H1 (cell line): ENCODE results near the gene CCDC71L. TPM values are rescaled to one million over a fixed set of nuclear protein-coding genes. Genes with fewer than 3 reads are reported as not detected.

ENCODE experiments used
- CTCF ChIA-PET: fragments of 300-600 bp; sonication (Branson Sonifier 250); formaldehyde crosslinking; loops from one replicate; lab custom pipeline; 2021; ENCODE audit not compliant: partially characterized antibody; lab: Charles Lee
- POLR2A ChIA-PET: fragments of 300-600 bp; sonication (Branson Sonifier 250); formaldehyde crosslinking; loops from one replicate; lab custom pipeline; 2021; ENCODE audit warnings: inconsistent platforms; ENCODE audit not compliant: partially characterized antibody; lab: Charles Lee
- DNase-seq, 2 experiments: peaks; one replicate each; pipeline versions ENCODE4 v3.0.0 to v3.0.0-alpha.2; 2010 to 2022; ENCODE audit warnings: low spot score in 2 of 2, low read depth in 1 of 2, mixed read lengths in 1 of 2
- FAIRE-seq: peaks from 2 replicates; lab custom pipeline; 2011; peaks lifted over from hg19 to GRCh38; lab: Jason Lieb, UNC
- H2AFZ ChIP-seq: 2 replicates; pipeline ENCODE4 v1.8.1; 2012; ENCODE audit warnings: low read length, inconsistent platforms
- H2AK5ac ChIP-seq: 2 replicates; pipeline ENCODE4 v1.6.1; 2013; ENCODE audit warnings: low read depth, low read length
- H2BK120ac ChIP-seq: replicated peaks from 2 replicates; pipeline ENCODE3; 2013; ENCODE audit warnings: low read depth, low read length, inconsistent platforms
- H2BK12ac ChIP-seq: 2 replicates; pipeline ENCODE4 v1.6.1; 2013; ENCODE audit warnings: low read depth, low read length
- H2BK15ac ChIP-seq: 2 replicates; pipeline ENCODE4 v1.6.1; 2013; ENCODE audit warnings: low read length
- H2BK20ac ChIP-seq: 2 replicates; pipeline ENCODE4 v1.6.1; 2013; ENCODE audit warnings: low read length
- H2BK5ac ChIP-seq: 2 replicates; pipeline ENCODE4 v1.6.1; 2013; ENCODE audit warnings: low read depth, low read length
- H3K14ac ChIP-seq: 2 replicates; pipeline ENCODE4 v1.6.1; 2013; ENCODE audit warnings: inconsistent platforms; ENCODE audit not compliant: insufficient read length
- H3K18ac ChIP-seq: 2 replicates; pipeline ENCODE4 v1.6.1; 2013; ENCODE audit warnings: low read length; ENCODE audit errors: extremely low read depth
- H3K23ac ChIP-seq: 2 replicates; pipeline ENCODE4 v1.6.1; 2013; ENCODE audit warnings: inconsistent platforms; ENCODE audit not compliant: insufficient read length
- H3K23me2 ChIP-seq: 2 replicates; pipeline ENCODE4 v1.6.1; 2013; ENCODE audit warnings: low read depth, low read length
- H3K27ac ChIP-seq: 2 replicates; pipeline ENCODE4 v1.6.1; 2011; ENCODE audit warnings: low read depth, low read length, inconsistent platforms
- H3K27me3 ChIP-seq, 4 experiments: replicated peaks in 1 of 4; 1 replicate in 1 of 4; 2 replicates in 3 of 4; pipeline versions ENCODE4 v1.6.1 to v1.8.1; 2011 to 2013; ENCODE audit warnings: low read length in 3 of 4, mild to moderate bottlenecking in 3 of 4, inconsistent platforms in 2 of 4, mixed read lengths in 2 of 4, moderate library complexity in 1 of 4; ENCODE audit not compliant: control insufficient read depth in 3 of 4, insufficient read depth in 3 of 4; ENCODE audit errors: extremely low read depth in 1 of 4
- H3K36me3 ChIP-seq, 4 experiments: 2 replicates each; pipeline versions ENCODE4 v1.6.1 to v1.8.1; 2011 to 2013; ENCODE audit warnings: mild to moderate bottlenecking in 4 of 4, low read length in 3 of 4, moderate library complexity in 2 of 4, control low read depth in 1 of 4, inconsistent platforms in 1 of 4; ENCODE audit not compliant: insufficient read depth in 4 of 4, control insufficient read depth in 2 of 4
- H3K4ac ChIP-seq: replicated peaks from 2 replicates; pipeline ENCODE3; 2013; ENCODE audit warnings: low read length, low read depth, mixed read lengths, inconsistent platforms; ENCODE audit not compliant: insufficient read length
- H3K4me1 ChIP-seq, 4 experiments: replicated peaks in 1 of 4; 1 replicate in 1 of 4; 2 replicates in 3 of 4; pipeline versions ENCODE4 v1.6.1 to v1.8.1; 2011 to 2013; ENCODE audit warnings: low read length in 3 of 4, inconsistent platforms in 2 of 4, mixed read lengths in 1 of 4; ENCODE audit not compliant: insufficient read depth in 4 of 4, control insufficient read depth in 3 of 4
- H3K4me2 ChIP-seq, 2 experiments: 2 replicates each; pipeline versions ENCODE4 v1.6.1 to v1.8.1; 2011 to 2013; ENCODE audit warnings: low read depth in 2 of 2, low read length in 2 of 2, control low read depth in 1 of 2, inconsistent platforms in 1 of 2, mild to moderate bottlenecking in 1 of 2; ENCODE audit not compliant: insufficient read depth in 1 of 2
- H3K4me3 ChIP-seq, 4 experiments: fragments of 200-600, 300-600 bp in 1 of 4; sonication (generic), shearing (Covaris generic), sonication (Bioruptor Twin) in 1 of 4; 2 replicates each; pipeline versions ENCODE4 v1.5.1 to v1.8.1; 2011 to 2016; ENCODE audit warnings: low read length in 4 of 4, low read depth in 3 of 4, control low read depth in 2 of 4, inconsistent platforms in 2 of 4, mild to moderate bottlenecking in 2 of 4, mixed read lengths in 1 of 4, moderate library complexity in 1 of 4; ENCODE audit not compliant: insufficient read depth in 2 of 4; ENCODE audit errors: extremely low read depth in 1 of 4
- H3K56ac ChIP-seq: replicated peaks from 2 replicates; pipeline ENCODE3; 2013; ENCODE audit warnings: low read depth, mild to moderate bottlenecking, mixed read lengths, low read length, inconsistent platforms; ENCODE audit not compliant: insufficient read length
- H3K79me1 ChIP-seq: 2 replicates; pipeline ENCODE4 v1.6.1; 2013; ENCODE audit warnings: low read depth, low read length, control low read depth
- H3K79me2 ChIP-seq, 2 experiments: 2 replicates each; pipeline versions ENCODE4 v1.6.1 to v1.8.1; 2012 to 2013; ENCODE audit warnings: low read length in 2 of 2, mild to moderate bottlenecking in 2 of 2, inconsistent platforms in 1 of 2; ENCODE audit not compliant: insufficient read depth in 2 of 2, control insufficient read depth in 1 of 2
- H3K9ac ChIP-seq, 4 experiments: replicated peaks in 1 of 4; 1 replicate in 1 of 4; 2 replicates in 3 of 4; pipeline versions ENCODE4 v1.6.1 to v1.8.1; 2011 to 2013; ENCODE audit warnings: low read depth in 3 of 4, low read length in 3 of 4, control low read depth in 2 of 4, mild to moderate bottlenecking in 2 of 4, moderate library complexity in 2 of 4, inconsistent platforms in 1 of 4; ENCODE audit errors: extremely low read depth in 1 of 4
- H3K9me3 ChIP-seq, 2 experiments: 2 replicates each; pipeline versions ENCODE4 v1.6.1 to v1.8.1; 2012 to 2013; ENCODE audit warnings: mild to moderate bottlenecking in 2 of 2, moderate library complexity in 2 of 2, control low read depth in 1 of 2, inconsistent platforms in 1 of 2, low read depth in 1 of 2, low read length in 1 of 2, mixed read lengths in 1 of 2; ENCODE audit not compliant: insufficient read depth in 2 of 2
- H4K20me1 ChIP-seq, 2 experiments: replicated peaks in 1 of 2; 2 replicates each; pipeline versions ENCODE3 to v1.8.1; 2011 to 2013; ENCODE audit warnings: inconsistent platforms in 2 of 2, low read length in 2 of 2, mild to moderate bottlenecking in 1 of 2; ENCODE audit not compliant: insufficient read depth in 2 of 2, control insufficient read depth in 1 of 2
- H4K5ac ChIP-seq: 2 replicates; pipeline ENCODE4 v1.6.1; 2013; ENCODE audit warnings: low read length, low read depth, mixed read lengths, inconsistent platforms; ENCODE audit not compliant: insufficient read length
- H4K8ac ChIP-seq: 2 replicates; pipeline ENCODE4 v1.8.0; 2013; ENCODE audit warnings: mild to moderate bottlenecking, moderate library complexity, low read length, inconsistent platforms; ENCODE audit not compliant: insufficient read depth; ENCODE audit errors: extremely low read depth
- H4K91ac ChIP-seq: replicated peaks from 2 replicates; pipeline ENCODE3; 2013; ENCODE audit warnings: low read length, mixed read lengths, inconsistent platforms; ENCODE audit not compliant: insufficient read length
- ASH2L ChIP-seq: fragments of 200-600, 300-600 bp; sonication (generic); IDR thresholded peaks from one replicate; pipeline ENCODE4 v1.7.1; 2017; ENCODE audit warnings: low read length
- CHD2 ChIP-seq: IDR thresholded peaks from 2 replicates; pipeline ENCODE4 v1.6.1; 2012; ENCODE audit warnings: low read length, improper control_type of control experiment
- EGR1 ChIP-seq: IDR thresholded peaks from 2 replicates; pipeline ENCODE4 v1.6.1; 2011; ENCODE audit warnings: low read depth, low read length, borderline replicate concordance
- FOSL1 ChIP-seq: IDR thresholded peaks from 2 replicates; pipeline ENCODE4 v1.6.1; 2011; ENCODE audit warnings: mild to moderate bottlenecking, low read depth, low read length, moderate library complexity; ENCODE audit not compliant: insufficient read depth
- GTF2F1 ChIP-seq: IDR thresholded peaks from 2 replicates; pipeline ENCODE4 v1.6.1; 2012; ENCODE audit warnings: low read depth, low read length, improper control_type of control experiment, borderline replicate concordance
- KDM1A ChIP-seq: fragments of 200-600, 300-600 bp; sonication (generic); IDR thresholded peaks from 2 replicates; pipeline ENCODE4 v1.7.1; 2016; ENCODE audit warnings: mild to moderate bottlenecking, low read length, borderline replicate concordance
- NANOG ChIP-seq: IDR thresholded peaks from 2 replicates; pipeline ENCODE4 v1.6.1; 2011; ENCODE audit warnings: low read length, low read depth, mild to moderate bottlenecking, inconsistent platforms; ENCODE audit not compliant: insufficient read depth, poor library complexity, severe bottlenecking
- RBBP5 ChIP-seq: IDR thresholded peaks from 2 replicates; pipeline ENCODE4 v1.7.1; 2012; ENCODE audit warnings: low read depth, mild to moderate bottlenecking, inconsistent platforms, low read length, moderate library complexity, borderline replicate concordance
- SIN3A ChIP-seq, 2 experiments: IDR thresholded peaks in 1 of 2; conservative IDR thresholded peaks in 1 of 2; 2 replicates each; pipeline ENCODE4 v1.6.1; 2011 to 2012; ENCODE audit warnings: low read length in 2 of 2, improper control_type of control experiment in 1 of 2, low read depth in 1 of 2, mild to moderate bottlenecking in 1 of 2
- SP1 ChIP-seq: IDR thresholded peaks from 2 replicates; pipeline ENCODE4 v1.6.1; 2011; ENCODE audit warnings: low read depth, low read length
- TAF1 ChIP-seq: IDR thresholded peaks from 2 replicates; pipeline ENCODE4 v1.6.1; 2011; ENCODE audit warnings: mild to moderate bottlenecking, low read depth, low read length
- TAF7 ChIP-seq: optimal IDR thresholded peaks from 2 replicates; pipeline ENCODE3; 2011; ENCODE audit warnings: low read depth, mild to moderate bottlenecking, inconsistent platforms, low read length, moderate library complexity, borderline replicate concordance
- TCF12 ChIP-seq: IDR thresholded peaks from 2 replicates; pipeline ENCODE4 v1.6.1; 2011; ENCODE audit warnings: low read depth, mild to moderate bottlenecking, low read length
- WGBS, 2 experiments: shearing (Covaris generic) in 1 of 2; methylation state at CpG; one replicate each; pipeline versions ENCODE4 v1.1.6 to v1.1.7; 2013 to 2015; ENCODE audit warnings: low lambda C conversion rate in 2 of 2, mixed read lengths in 2 of 2, inconsistent platforms in 1 of 2, low coverage in 1 of 2, missing lambda C conversion rate in 1 of 2; ENCODE audit not compliant: insufficient replicate concordance in 2 of 2, insufficient coverage in 1 of 2, insufficient read length in 1 of 2; ENCODE audit errors: extremely low coverage in 1 of 2, missing lambda C conversion rate in 1 of 2; 5-methylcytosine and 5-hydroxymethylcytosine counted together
- polyA plus RNA-seq, 7 experiments: library from polyadenylated mRNA; depleted of rRNA in 3 of 7; stranded (reverse) in 5 of 7; unstranded in 2 of 7; fragments of >200 nt in 5 of 7; fragments of 200-250 nt in 2 of 7; gene quantifications; 1 replicate in 5 of 7; 2 replicates in 1 of 7; 4 replicates in 1 of 7; pipeline versions ENCODE4 v1.2.1 to v1.2.3, GENCODE V29; 2011 to 2013; ENCODE audit warnings: missing spikeins in 2 of 7, mixed read lengths in 2 of 7
- total RNA-seq: library from RNA; stranded (reverse); fragmentation: NEBNext Ultra II Directional; extraction: Animal tissue kit (Norgen Biotek cat#: 25700); gene quantifications from 2 replicates; pipeline ENCODE4 v1.2.1, GENCODE V29; 2021

Gene CCDC71L
- total and polyA plus RNA-seq, 2 of the 8 experiments (the other 6 are each of a cell fraction or from before 2014, with no cell fraction given) = 12.5 to 16.7 TPM

GRCh38 chr7:106621393-106622132, 39.4 kb downstream of the CCDC71L start:
- ChIA-PET POLR2A (no interaction called here), CTCF (interaction anchor here (1.6 kb wide), 1 partner anchor 38 kb away, joined by 4 read pairs; no protein-coding TSS in a partner anchor)
- no peak overlapping the region for H2BK5ac ChIP-seq
- H3K79me1 ChIP-seq = no peaks in the 10 kb centered on the region
- H2BK12ac ChIP-seq = no peak overlapping the region
- no peak overlapping the region for H4K5ac ChIP-seq
- no peaks in the 10 kb centered on the region for H4K20me1 ChIP-seq
- no peak overlapping the region for H3K18ac ChIP-seq
- H3K23ac ChIP-seq = no peak overlapping the region
- H2BK15ac ChIP-seq = no peak overlapping the region
- H4K91ac ChIP-seq = no peak overlapping the region
- no peak overlapping the region for H3K14ac ChIP-seq
- DNase-seq = no peak
- H3K4me2 ChIP-seq = no peak overlapping the region
- H3K9ac ChIP-seq = no peak overlapping the region
- H3K79me2 ChIP-seq = no peaks in the 10 kb centered on the region
- H2BK20ac ChIP-seq = no peak overlapping the region
- H3K36me3 ChIP-seq = no peaks in the 10 kb centered on the region
- no peak overlapping the region for H2AFZ ChIP-seq
- H3K56ac ChIP-seq = no peak overlapping the region
- H4K8ac ChIP-seq = no peak overlapping the region
- no peak overlapping the region for H3K4ac ChIP-seq
- no peak overlapping the region for H3K27ac ChIP-seq
- H3K27me3 ChIP-seq = peaks cover 0 to 2% (median under 1%) of the 10 kb centered on the region in 4 experiments; a peak in 2 of 7 replicates
- H3K23me2 ChIP-seq = peaks cover 2% of the 10 kb centered on the region; the same call in 1 of the 2 replicates
- H2AK5ac ChIP-seq = no peak overlapping the region
- peaks cover 0 to 2% (median under 1%) of the 10 kb centered on the region in 4 experiments; a peak in 1 of 7 replicates for H3K4me1 ChIP-seq
- no peak overlapping the region for H3K4me3 ChIP-seq
- no peak for FAIRE-seq
- H2BK120ac ChIP-seq = no peak overlapping the region
- WGBS, 2 experiments = 95% methylated on average over 4 of the region's 4 CpGs; no CpG with 5 or more reads in 1 of the 2 experiments
- H3K9me3 ChIP-seq = 0 out of 4 replicates have a peak, but pooled peaks cover 0 to 7% of the 10 kb centered on the region in 2 experiments
- TF ChIP-seq SIN3A (conservative IDR thresholded peaks at IDR 0.05 in 1 of 2, IDR thresholded peaks at IDR 0.05 in 1 of 2; ENCODE audit: low read depth in 1 of 2, low read length in 2 of 2) = no peak
- no peak for TF ChIP-seq GTF2F1
- no peak for TF ChIP-seq NANOG
- TF ChIP-seq KDM1A = no peak
- no peak for TF ChIP-seq TCF12
- no peak for TF ChIP-seq RBBP5
- no peak for TF ChIP-seq SP1
- no peak for TF ChIP-seq CHD2
- no peak for TF ChIP-seq TAF1
- no peak for TF ChIP-seq TAF7
- no peak for TF ChIP-seq FOSL1
- TF ChIP-seq EGR1 = no peak
- no peak for TF ChIP-seq ASH2L
